NCI-H146 treated with DMSO at 0.1 percent for 48 hours (cell line): ENCODE data around the gene BICRAL.
"Not testable (repeated sequence)": the region's sequence is repeated elsewhere in the genome, so short reads cannot be mapped to it uniquely, and the experiment has no call there.

Experiments used
- DNase-seq: peaks from one replicate; lab custom pipeline; 2025; ENCODE audit not compliant: unreplicated experiment; lab: John Stamatoyannopoulos, UW

The BICRAL gene

GRCh38 chr6:42764911-42765648 is 16.8 kb upstream of the BICRAL start:
- no peak for DNase-seq

GRCh38 chr6:42766163-42766670 is 15.6 kb upstream of the BICRAL start:
- no peak for DNase-seq

DNA sequence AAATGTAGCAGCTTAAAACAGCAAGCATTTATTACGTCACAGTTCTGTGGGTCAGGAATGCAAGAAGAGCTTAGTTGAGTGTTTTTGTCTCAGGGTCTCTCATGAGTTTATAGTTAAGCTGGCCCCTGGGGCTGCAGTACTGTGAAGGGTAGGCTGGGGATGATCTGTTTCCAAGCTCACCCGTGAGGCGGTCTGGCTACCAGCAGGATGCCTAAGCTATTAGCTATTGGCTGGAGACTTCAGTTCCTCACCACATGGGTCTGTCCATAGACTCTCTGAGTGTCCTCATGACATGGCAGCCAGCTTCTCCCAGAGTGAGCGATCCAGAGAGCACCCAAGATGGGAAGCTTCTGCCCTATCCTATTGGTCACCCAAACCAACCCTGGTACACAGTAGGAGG is 12.8 kb upstream of the BICRAL start:
- DNase-seq, result no peak

- DNase-seq, result no peak
These were observed 12.0 kb upstream of the BICRAL start for GRCh38 chr6:42769836-42770235.

DNA sequence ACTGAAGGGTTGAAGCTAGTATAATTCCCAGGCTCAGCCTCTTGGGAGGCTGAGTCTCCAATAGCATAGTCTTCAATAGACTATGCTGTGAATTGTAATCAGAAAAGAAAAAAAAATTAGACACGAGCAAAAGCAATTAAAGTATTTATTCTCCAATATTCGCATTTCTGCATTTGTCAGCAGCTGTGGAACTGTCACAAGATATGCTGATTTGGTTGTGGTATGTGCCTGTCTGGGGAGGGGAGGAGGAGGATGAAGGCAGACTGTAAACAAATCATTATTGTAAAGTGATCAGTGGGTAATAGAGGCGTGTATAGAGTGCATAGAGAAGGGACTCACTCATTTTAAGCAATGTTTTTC is 10.1 kb upstream of the BICRAL start:
- no peak for DNase-seq

- no peak for DNase-seq
These were observed 7.7 kb upstream of the BICRAL start for GRCh38 chr6:42774201-42774600.

- DNase-seq, result not testable (repeated sequence)
These were observed 6.9 kb upstream of the BICRAL start for GRCh38 chr6:42774821-42775487.

GRCh38 chr6:42777126-42777822 is 4.6 kb upstream of the BICRAL start:
- no peak for DNase-seq

GRCh38 chr6:42778122-42778521 is 3.7 kb upstream of the BICRAL start:
- no peak for DNase-seq

- no peak for DNase-seq
These were observed 2.3 kb upstream of the BICRAL start for GRCh38 chr6:42779521-42779920.

- DNase-seq, result no peak
These were observed 381 bp upstream of the BICRAL start for GRCh38 chr6:42781546-42781795.

GRCh38 chr6:42782689-42783176 is 881 bp downstream of the BICRAL start:
- DNase-seq, result peak; percentile 90

DNA sequence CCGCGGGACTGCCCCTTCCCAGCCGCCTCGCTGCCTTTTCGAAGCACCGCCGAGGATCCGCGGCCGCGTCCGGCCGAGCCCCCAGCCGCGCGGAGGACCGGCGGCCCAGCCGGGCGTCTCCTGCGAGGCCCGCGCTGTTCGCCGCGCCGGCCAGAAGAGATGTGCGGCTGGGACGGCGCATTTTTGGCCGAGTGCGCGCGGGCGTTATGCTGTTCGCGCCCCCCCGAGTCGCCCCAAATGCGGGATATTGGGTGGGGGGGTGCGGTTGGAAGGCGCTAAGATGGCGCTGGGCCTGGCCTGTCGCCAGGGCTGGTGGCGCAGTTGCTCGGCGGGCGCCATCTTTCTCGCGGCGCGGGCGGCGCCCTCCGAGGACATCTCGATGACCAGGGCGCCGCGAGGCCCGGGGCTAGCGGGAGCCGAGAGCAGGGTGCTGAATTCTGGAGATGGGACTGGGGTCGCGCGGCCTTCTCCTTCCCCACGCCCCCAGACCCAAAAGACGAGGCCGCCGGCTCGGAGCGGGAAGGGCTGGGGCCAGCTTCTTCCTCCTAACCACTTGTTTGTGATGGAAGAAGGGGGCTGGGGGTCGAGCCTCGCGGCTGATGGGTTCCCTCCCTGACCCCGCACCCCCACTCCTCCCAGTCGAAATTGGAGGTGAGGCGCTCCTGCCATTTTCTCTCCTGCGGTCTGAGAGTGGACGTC is 1.5 kb downstream of the BICRAL start:
- peak; percentile 60 for DNase-seq

DNA sequence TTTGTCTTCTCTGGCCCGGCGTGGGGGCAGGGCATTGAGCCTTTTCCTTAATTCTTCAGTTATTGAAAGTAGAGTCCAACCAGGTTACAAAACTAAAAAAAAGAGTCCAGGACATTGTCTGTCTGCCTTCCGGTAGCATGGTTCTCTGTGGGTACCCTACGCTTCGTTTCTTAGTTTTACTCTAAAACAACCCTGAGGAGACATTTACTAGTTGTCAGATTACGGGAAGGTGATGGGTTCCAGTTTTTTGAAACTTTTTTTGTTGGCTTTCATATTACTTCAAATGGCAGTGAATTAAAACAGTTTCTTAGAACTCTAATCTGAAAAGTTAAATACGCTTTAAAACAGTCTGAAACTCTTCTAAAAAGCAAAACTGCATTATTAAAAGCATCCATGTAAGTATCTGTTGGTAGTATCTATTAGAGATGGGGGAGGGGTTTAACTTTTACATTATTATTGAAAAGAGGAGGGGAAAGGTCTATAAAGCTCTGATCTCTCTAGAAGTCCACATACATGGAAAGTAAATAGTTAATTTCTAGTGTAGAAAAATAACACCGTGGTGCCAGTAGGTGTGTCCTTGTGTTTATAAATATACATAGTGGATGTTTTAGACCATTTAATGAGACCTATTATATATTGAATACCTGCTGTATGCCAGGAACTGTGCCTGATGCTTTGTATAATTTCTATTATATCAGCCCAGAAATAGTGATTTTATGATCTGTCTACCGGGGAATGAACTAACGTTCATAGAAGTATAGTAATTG is 2.2 kb downstream of the BICRAL start:
- peak; percentile 71 for DNase-seq

- DNase-seq, result peak; percentile 78
These were observed 3.1 kb downstream of the BICRAL start for GRCh38 chr6:42784717-42785498.

GRCh38 chr6:42786525-42786985 is 4.7 kb downstream of the BICRAL start:
- DNase-seq, result no peak

- no peak for DNase-seq
These were observed 5.2 kb downstream of the BICRAL start for GRCh38 chr6:42787063-42787472.

- DNase-seq, result no peak
These were observed 6.8 kb downstream of the BICRAL start for GRCh38 chr6:42788671-42789070.

DNA sequence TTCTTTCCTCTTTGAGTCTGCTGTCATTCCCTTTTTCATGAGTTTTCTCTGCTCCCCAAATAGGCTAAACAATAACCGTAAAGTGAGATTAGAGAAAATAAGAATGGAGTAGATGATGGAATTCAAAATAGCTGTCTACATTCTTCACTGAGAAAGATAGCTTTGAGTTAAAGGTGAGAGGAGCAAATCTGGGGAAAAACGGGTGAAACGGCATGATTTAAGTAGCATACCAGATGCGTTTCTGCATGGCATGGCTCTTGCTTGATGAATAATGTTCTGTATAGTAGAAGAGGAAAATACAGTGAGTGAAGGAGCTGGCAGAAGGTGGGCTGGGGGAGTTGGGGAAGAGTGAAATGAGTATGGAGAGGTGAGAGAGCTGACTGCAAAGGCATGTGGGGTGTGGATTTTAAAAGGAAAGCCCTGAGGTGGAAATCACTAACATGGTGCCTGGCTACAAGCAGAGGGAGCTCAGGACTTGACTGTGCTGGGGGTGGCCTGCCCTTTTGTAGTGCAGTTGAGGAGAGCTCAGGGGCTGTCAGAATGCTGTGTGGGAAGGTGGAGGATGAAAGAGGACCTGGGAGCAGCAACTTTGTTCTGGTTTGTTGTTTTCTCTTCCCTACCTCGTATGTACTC is 8.8 kb downstream of the BICRAL start:
- DNase-seq, result no peak
